Activated naive CD4-positive, alpha-beta T cell (primary cell): ENCODE measurements around the gene HPS1.

Experiments
- DNase-seq, 4 experiments: peaks; one replicate each; lab custom pipeline; 2025; lab: John Stamatoyannopoulos, UW

The HPS1 gene

DNA sequence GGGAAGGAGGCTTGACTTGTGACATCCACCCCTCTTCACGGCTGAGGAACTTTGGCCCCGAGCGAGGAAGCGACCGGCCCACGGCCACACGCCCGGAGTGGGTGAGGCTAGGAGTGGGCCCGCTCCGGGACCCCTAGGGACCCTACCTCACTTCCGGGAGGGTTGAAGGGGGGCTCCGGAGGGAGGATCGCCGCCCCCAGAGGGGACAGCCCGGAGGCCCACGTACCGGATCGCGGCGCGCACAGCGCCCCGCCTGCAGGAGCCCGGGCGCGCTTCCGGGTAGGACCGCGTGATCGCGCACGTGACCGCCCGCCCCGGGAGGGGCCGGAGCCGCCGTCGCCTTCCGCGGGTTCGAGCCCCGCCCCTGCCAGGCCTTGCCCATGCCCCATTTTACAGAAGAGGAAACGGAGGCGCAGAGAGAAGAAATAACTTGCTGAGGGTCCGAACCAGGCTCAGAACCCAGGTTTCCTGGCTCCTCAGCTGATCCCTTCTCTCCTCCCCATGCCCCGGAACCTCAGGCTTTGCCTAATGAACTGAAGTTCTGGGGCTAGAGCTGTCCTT, at the start of gene HPS1:
HPS1 (minus strand) TSS at position 275 of the 561 bp plus-strand sequence. CDS start 3,695 bp downstream, outside the sequence.
- peak; percentile 52 to 76 (median 62) for DNase-seq

DNA sequence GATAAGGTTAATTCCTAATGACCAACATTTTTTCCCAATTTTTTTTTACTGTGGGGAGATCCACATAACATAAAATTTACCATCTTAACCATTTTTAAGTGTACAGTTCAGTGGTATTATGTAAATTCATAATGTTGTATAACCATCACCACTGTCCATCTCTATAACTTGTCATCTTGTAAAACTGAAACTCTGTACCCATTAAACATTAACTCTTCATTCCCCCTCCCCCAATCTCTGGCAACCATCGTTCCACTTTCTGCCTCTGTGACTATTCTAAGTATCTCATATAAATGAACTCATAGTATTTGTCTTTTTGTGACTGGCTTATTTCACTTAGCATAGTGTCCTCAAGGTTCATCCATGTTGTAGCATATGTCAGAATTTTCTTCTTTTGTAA, 46.0 kb upstream of the HPS1 start:
- DNase-seq = no peak

DNA sequence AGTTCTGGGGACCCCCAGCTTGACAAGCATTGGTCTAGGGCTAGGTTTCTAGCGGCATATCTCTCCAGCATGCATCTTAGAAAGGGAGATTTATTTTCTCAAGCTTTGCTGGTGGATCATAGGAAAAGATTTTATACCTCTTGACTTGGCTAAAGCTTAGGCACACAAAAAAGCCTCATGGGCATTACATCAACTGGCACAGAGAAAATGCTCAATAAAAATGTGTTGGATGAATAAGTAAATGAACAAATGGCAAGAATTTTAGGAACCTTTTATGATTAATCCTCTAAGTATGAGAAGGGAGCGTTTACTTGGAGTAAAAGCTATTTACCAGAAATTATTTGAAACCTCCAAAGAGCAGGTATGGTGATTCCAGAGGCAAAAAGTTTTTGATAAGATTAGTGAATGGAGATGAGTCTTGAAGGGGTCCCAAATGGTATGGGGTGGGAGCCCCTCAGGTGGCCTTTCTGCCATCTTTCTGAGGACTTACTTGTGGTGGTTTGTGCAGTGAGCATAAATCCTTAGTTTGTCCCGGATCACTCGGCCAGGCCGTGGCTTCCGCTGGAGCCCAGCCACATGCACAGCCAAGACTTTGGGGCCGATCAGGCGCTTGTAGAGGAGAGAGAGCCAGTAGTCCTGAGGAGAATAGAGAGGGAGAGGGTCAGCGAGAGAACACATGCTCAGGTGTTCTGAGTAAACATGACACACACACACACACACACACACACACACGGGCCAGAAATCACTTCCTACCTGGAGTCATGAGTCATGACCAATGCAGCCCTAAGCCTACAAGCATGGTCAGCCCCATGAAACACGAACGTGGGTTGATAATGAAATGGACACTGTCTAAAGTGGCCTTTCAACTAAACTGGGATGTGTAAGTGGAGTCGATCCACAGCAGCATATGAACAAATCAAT, 43.1 kb upstream of the HPS1 start:
- DNase-seq = no peak

DNA sequence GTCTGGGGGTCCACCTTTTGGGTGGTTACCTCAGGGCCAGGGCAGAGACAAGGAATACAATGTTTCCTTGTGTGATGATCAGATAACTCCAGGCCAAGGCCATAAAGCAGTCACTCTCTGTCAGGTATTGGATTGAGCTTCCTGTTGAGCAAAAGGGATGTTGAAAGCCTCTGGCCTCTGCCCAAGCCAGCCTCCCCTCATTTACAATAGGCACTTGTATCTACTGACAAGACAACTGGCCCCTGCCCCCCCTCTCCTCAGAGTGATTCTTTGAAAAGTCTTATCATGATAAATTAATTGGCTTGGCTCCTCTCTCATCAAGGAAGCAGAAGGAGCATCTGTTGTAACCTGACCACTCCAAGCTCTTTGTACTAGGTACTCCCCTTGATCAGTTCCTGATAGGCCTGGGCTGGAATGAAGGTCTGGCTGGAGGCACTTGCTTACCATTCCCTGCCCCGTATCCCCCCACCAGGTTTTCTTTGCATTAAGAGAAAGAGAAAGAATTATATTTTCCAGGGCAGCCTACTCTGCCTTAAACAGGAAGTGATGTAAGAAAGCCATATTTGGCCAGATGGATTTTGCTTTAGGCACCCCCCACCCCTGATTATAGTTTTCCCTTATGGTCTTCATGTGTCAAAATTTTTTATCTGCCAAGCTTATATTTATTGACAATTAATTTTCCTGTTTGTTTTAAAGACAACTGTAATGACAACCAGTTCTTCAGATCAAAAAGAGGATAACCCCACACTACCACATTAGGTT, 42.1 kb upstream of the HPS1 start:
- DNase-seq = no peak

DNA sequence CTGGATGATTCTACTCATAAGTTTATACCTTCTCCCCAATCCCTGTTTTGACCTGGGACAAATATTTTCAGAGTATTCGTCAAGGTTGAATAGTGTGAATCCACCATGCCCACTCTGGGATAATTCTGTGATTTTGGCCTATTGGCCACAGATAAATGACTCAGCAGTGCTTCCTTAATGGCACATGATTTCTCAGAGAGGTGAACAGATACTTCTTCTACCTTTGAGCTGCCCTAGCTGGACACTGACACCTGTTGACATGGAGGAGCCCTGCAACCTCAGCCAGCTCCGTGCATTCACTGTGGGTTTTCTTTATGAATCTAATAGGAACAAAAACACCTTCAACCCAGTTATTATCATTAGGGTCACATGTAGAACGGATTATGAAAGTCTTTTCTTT, 40.9 kb upstream of the HPS1 start:
- DNase-seq = no peak

DNA sequence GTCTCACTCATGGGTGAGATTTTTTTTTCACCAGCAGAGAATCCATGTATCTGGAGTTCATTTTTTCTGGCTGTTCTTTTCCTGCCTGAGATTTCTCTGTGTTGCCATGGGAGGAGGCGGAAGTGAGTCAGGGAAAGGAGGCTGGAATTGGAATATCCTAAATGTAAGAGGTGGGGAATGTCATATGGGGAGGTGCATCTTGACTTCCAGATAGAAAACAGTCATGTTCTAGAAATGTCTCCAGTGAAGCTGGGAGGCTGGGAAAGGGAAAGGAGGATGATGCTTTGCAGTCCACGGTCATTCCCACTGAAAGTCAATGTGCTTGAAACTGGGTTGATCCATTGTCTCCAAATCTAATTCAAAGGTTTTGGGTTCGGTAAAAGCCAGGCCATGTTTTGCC, 39.7 kb upstream of the HPS1 start:
- no peak for DNase-seq

DNA sequence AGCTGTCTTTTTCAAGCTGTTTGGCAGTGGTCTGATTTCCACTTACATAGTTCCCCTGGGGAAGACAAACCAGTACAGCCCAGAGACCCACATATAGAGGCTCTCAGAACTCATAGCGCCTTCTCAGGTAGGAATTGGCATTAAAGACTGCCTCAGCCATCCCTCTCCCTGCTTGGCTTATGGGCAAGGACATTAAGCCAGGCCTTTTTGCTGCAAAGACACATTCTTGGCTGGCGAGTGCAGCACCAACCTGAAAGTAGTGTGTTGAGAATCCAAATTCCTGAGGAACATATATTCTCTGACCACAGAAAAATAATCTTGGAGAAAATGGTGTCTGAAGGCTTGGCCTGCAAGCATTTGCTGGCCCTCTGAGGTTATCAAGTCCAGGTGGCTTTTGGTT, 39.2 kb upstream of the HPS1 start:
- DNase-seq = no peak

DNA sequence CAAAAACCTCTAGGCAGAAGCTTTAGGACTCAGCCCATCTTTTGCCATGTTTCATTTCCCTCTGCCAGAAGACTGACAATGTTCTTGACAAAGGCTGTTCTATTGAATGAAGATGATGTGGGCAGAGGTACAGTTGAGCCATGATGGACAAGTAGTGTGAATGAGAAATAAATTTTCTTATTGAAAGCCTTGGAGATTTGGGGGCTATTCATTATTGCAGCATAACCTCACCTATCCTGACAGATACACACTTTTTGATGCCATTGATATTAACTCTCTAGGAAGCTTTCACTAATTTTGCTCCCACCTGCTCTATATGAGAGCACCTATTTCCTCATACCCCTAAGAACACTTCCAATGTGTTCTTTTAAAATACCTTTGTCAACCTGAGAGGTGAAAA, 36.9 kb upstream of the HPS1 start:
- no peak for DNase-seq

DNA sequence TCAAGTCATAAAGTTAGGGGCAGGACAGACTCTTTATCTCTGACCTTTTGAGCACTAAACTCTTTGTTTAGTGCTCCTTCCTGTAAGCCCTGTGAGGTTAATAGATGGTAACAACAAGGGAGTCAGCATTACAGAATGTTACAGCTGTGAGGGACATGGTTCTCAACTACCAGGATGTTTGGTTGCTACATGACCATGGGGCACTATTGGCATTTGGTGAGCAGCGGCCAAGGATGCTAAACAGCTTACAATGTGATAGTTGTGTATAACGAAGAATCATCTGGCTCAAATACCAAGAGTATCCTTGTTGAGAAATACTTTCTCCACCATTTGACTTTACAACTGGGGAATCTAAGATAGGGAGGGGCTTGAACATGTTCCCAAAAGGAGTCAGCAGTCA, 35.4 kb upstream of the HPS1 start:
- DNase-seq = no peak

DNA sequence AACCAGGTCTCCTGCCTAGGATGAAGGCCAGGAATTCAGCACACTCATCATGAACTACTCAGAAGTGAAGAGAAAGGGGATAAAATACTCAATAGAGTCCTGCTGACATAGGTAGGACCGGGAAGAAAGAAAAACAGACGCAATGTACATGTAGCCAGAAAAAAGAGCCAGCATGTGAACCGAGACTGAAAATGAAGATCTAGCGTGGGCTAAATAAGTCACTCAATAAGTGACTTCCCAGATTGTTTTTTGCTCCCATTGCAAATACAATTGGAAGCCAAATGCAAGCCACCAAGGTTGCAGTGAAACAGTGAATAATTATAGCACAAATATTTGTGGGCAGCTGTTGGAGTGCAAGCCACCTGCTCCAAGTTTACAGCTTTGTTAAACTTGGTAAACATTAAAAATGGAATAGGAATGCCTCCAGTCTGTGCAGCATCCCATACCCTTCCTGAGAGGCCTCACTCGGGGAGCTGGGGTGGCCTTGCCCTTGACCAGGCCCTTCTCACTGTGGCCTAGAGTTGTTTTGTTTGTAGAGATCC, 34.7 kb upstream of the HPS1 start:
- no peak for DNase-seq

DNA sequence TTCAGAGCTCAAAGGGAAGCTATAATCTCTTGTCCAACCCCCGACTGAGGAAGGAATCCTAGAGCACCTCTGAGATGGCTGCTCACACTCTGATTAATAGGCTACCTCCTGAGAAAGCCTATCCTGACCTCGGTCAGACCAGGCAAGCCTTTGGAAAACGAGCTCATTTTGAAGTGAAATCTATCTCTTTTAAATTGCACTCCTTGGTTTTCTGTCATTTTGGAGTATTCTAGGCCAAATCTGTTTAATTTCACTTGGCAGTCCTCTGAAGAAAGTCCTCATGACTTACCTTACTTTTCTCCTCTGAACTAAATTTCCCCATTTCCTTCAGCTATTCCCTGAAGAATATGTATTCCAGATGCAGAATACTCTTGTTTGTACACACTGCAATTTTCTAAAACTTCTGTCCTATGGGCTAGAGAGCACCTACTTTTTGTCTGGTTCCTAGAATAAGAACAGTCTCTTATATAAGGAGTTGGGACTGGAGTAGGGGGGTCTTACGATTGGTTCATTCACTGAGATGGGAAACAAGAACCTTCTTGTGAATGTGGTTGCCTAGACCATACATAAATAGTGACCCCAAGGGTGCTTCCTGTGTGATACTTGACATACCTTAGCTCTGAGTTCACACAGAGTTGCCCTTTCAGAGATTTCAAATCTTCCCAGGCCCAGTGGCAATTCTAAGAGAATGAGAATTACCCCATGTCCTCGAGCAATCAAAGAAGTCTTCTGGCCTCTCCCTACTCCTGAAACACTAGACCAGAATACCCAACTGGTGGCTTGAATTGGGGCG, 31.9 kb upstream of the HPS1 start:
- DNase-seq = no peak

DNA sequence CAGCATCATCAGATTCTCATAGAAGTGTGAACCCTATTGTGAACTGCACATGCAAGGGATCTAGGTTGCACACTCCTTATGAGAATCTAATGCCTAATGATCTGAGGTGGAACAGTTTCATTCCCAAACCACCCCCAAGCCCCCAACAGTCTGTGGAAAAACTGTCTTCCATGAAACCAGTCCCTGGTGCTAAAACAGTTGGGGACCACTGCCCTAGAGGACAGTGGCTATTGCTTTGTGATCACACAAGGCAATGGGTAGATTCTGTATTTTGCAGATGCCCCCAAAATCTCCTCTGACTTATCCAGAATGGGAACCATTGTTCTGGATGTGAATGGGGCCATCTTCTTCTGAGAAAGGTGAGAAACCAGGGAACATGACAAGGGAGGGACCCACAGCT, 31.1 kb upstream of the HPS1 start:
- no peak for DNase-seq

DNA sequence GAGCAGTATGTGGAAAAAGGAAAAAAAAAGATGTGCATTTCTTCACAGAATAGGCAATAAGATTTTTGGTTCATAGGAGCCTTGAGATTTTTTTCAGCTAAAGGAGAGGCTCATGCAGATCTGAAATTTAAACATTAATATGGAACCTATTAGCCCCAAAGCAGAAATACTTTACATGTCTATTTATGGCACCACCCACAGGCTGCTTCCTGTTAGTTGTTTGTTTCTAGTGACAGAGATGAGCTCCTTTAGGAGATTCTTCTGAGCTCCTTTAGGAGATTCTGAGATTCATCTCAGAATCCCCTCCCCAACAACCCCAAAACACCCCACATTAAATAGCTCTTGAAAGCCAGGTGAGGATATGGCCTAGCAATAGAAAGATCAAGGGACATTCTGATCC, 27.9 kb upstream of the HPS1 start:
- no peak for DNase-seq

DNA sequence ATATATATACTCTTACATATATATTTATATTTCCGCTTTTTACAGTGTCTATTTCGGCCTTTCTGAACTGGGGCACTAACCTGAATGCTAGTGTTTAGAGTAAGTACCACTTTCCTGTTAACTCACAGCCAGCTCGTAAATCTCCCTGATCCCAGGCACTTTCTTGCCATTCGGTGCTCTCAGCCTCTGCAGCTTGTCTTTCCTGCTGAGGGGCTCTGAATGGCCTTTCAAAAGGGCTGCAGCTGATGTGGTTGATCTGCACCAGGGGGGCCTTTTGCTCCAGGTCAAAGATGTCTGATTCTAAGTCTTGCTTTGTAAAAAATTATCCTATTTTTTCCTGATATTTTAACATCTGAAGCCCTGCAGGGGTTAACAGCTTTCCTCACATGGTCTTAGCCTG, 25.5 kb upstream of the HPS1 start:
- DNase-seq = no peak

DNA sequence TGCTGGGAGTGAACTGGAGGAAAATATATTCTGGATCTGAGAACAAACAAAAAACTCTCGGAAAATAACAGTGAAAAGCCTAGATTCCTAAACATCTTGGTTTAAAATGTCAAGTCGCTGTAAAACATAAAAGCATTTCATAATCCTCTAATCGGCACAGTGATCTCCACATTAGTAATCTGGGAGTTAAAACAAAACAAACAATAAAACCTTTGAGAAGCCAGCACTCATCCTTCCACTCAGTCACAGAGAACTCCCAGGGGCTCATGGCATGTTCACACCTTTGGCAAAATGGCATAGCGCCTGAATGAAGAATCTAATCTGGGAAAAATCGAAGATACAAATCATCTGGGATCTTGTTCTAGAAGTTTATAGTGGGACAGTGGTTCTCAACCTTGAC, 24.1 kb upstream of the HPS1 start:
- DNase-seq = no peak

DNA sequence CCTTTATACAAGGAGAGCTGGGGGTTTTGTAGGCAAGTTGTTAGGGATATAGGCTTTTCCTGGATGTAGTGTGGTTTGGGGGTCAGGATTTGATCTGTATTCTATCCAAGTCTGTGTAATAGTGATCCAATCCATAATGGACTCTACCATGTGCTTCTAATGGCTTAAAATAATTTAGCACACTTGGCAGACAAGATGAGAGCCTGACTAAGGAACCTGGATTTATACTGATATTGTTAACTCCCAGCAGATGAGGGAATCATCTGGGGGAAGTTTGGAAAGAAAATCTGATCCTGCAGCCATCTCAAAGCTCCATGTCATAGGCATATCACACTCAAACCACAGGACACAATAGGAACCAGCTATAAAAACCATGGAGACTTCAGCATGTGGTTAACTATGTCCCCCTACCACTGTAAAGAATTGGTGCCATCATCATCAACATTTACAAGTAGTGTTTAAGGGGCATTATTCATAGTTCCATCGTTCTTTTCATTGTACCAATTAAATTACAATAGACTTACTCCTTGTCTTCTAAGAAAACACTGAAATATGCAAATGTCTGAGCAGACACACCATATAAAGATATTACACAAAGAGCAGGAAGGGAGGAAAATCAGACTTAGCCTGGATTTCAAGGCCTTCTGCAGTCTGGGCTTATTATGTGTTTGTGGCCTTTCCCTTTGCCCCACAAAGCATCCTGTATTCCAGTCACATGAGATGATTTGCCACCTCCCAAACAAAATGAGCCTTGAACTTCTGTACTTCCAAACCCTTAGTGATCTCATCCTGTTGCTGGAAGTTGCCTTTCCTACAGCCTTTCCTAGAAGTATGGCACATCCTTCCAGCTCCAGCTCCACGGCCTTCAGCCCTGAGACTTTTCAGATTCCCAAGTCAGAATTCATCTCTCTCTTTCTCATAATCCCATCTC, 22.5 kb upstream of the HPS1 start:
- DNase-seq = no peak

DNA sequence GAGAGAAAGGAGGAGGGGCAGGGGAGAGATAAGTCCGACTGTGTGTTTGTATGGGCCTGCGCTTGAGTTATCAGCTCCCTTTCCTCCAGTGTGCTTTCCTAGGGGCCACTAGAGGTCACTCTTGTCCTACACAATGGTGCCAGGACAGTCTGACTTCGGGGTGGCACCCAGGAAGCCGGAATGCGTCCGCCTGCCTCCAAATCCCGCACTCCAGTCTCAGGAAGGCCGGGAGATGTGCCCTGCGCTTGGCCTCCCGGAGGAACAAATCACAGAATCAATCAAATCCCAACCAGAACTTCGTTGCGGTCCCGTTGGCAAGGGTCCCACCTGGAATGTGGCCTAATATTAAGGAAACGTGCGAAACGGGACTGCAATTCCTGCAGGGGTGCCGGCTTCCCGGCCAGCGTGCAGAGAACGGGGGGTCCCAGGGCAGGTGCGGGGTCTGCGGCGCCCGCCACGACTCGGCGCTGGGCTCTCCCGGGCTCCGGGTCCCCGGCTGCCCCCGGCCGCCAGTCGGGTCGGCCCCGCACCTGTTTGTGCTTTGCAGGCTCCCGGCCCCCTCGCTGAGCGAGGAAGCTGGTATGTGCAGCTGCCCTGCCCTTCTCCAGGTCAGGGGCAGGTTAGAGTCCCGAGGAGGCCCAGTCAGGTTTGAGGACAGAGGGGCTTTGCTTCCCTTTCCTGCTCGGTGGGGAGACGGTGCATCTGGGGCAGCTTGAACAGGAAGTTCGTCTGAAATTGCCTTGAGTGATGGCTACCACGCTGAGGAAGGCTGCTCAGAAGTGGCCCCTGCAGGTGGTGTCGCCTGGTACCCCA, 21.0 kb upstream of the HPS1 start:
- peak in 3 of 4 experiments; percentile 22 to 33 (median 24) for DNase-seq

DNA sequence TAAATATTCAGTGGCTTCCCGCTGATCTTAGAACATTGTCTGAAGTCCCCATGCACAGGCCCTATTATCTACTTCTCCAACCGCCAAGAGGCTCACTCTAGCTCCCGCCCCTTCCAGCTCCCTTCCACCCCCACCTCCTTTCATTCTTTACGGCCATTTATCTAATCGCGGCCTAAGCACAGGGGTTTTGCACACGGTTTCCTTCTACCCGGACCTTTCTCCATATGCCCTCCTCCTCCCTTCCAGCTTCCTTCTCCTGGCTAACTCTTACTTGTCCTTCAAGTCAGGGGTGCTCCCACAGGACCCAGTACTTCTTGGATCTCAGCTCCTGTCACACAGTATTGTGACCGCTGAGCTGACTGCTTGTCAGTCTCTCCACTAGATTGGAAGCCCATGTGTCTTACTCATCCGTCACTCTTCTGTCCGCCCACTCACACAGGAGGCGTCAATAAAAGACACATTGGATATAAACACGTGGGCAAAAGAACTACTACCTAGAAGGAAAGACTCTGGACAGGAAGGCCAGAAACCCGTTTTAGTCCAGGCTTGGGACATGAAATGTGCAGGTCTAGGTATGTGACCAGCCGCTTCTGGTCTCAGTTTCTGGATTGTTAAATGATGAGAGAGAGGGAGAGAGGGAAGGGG, 20.2 kb upstream of the HPS1 start:
- no peak for DNase-seq

DNA sequence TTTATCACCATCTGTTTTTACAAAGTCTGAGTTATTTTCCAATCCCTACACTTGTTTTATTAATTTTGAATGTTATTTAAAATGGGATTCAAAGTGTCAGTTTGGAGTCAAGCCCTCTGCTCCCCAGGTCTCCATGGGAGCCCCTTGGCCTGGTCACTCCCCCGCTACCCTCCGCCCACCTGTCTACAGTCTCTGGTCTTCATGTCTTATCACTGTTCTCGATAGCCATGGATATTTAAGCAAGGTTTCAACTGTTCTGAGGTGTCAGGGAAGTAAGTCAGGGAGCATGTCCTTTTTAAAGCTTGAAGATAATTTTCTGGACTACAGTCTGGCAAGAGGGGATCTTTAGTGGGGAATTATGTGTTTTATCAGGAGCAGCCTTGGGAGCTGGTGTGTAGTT, 19.1 kb upstream of the HPS1 start:
- no peak for DNase-seq
